Tibial nerve (tissue), 3 donors: ENCODE data around the gene NPHP4.

Experiments used
- POLR2A ChIP-seq, 2 donors: fragments of 450-650 bp; IDR thresholded peaks; one replicate each; pipeline ENCODE4 v1.6.1; 2017; ENCODE audit warnings: antibody characterized with exemption in 2 of 2, mild to moderate bottlenecking in 2 of 2, moderate library complexity in 2 of 2
- TF ChIP-seq, protein P1 (sequence below), 5 experiments: fragments of 200-600 bp in 3 of 5; fragments of 450-650 bp in 2 of 5; sonication (generic) in 3 of 5; IDR thresholded peaks; one replicate each; pipeline ENCODE4 v1.5.1; 2016 to 2019; ENCODE audit warnings: antibody characterized with exemption in 5 of 5, mild to moderate bottlenecking in 3 of 5, moderate library complexity in 2 of 5

DNA sequence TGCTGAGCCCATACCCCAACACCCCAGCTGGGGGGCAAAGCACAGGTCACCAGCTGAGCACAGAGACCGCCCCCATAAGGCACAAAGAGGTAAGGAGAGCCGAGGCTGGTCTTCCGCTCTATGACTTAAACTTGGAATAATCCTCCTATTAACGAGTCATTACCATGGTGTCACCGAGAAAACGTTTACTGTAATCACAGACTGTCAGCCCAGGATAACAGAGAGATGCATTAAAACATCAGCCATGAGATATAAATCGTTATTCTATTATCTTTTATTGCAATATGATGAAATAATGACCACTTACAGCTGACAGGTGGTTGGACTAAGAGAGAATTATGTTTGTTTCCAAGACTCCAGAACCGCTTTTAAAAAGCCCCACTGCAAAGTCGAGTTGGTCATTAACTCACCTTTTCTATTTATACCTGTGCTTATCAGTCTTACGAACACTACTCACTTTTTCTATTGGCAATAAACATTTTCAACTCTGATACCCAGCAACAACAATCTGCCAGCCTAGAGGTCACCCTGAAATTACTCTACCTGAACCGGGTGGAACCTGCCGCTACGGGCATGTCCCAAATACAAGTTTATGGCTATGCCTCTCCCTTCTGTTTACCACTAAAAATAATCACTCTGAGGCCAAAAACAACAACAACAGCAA lies 21.5 kb downstream of the NPHP4 start:
- TF ChIP-seq, protein P1, sequence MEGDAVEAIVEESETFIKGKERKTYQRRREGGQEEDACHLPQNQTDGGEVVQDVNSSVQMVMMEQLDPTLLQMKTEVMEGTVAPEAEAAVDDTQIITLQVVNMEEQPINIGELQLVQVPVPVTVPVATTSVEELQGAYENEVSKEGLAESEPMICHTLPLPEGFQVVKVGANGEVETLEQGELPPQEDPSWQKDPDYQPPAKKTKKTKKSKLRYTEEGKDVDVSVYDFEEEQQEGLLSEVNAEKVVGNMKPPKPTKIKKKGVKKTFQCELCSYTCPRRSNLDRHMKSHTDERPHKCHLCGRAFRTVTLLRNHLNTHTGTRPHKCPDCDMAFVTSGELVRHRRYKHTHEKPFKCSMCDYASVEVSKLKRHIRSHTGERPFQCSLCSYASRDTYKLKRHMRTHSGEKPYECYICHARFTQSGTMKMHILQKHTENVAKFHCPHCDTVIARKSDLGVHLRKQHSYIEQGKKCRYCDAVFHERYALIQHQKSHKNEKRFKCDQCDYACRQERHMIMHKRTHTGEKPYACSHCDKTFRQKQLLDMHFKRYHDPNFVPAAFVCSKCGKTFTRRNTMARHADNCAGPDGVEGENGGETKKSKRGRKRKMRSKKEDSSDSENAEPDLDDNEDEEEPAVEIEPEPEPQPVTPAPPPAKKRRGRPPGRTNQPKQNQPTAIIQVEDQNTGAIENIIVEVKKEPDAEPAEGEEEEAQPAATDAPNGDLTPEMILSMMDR (IDR thresholded peaks at IDR 0.05) = no peak
- no peak for TF ChIP-seq POLR2A (IDR thresholded peaks at IDR 0.05)
